ENCODE data around the gene TSSK2. TPM values are rescaled to one million over a fixed set of nuclear protein-coding genes. Genes with fewer than 3 reads are reported as not detected.

Gene TSSK2
- total and polyA plus RNA-seq, 8 donors = 0.67 TPM; not detected in 7

- Histone ChIP-seq H3K4me1 (peaks cover 26 to 78% of the 10 kb centered on the region in 2 donors), H3K27me3 (no peaks in the 10 kb centered on the region), H3K9me3 (no peaks in the 10 kb centered on the region), H3K36me3 (no peaks in the 10 kb centered on the region), H3K4me3 (no peak overlapping the region), H3K27ac (no peak overlapping the region)
- no peak for DNase-seq
- TF ChIP-seq CTCF (IDR thresholded peaks at IDR 0.05) = no peak
- ATAC-seq = no peak
- intact Hi-C loops (cut with DNase I) = no loop called here
Measured at GRCh38 chr22:19115628-19116027, 15.5 kb upstream of the TSSK2 start.

DNA sequence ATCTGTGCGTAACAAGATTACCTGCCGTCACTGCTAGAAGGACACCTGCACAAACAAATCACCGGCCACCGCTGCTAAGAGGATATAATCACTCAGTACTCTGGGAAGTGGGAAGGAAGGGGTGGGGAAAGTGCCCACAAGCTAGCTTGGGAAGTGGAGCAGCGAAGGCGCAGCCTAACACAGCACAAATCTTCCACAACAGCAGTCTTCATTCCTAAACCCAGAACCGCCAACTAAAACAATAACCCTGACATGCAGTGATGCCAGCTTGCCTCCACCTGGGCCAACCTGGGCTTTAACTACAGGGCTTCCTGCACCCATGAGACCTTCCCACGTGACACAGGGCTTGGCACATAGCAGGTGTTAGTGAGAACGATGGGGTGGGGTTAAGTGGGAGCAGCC, 14.0 kb upstream of the TSSK2 start:
- intact Hi-C loops (cut with DNase I) = no loop called here
- ATAC-seq (peak; percentile 34), DNase-seq (no peak)
- Histone ChIP-seq H3K4me3 (no peak overlapping the region), H3K9me3 (no peaks in the 10 kb centered on the region), H3K4me1 (peaks cover 31 to 74% of the 10 kb centered on the region in 2 donors), H3K27ac (peak overlapping the region in 1 of 2 donors; percentile 7), H3K36me3 (no peaks in the 10 kb centered on the region), H3K27me3 (no peaks in the 10 kb centered on the region)
- no peak for TF ChIP-seq CTCF (IDR thresholded peaks at IDR 0.05)

- Histone ChIP-seq H3K4me1 (peaks cover 31 to 82% of the 10 kb centered on the region in 2 donors), H3K9me3 (no peaks in the 10 kb centered on the region), H3K27ac (no peak overlapping the region), H3K36me3 (no peaks in the 10 kb centered on the region), H3K27me3 (no peaks in the 10 kb centered on the region), H3K4me3 (no peak overlapping the region)
- no peak for TF ChIP-seq CTCF (IDR thresholded peaks at IDR 0.05)
- DNase-seq (no peak), ATAC-seq (no peak)
- intact Hi-C loops (cut with DNase I) = no loop called here
Measured at GRCh38 chr22:19118329-19118880, 12.7 kb upstream of the TSSK2 start.

DNA sequence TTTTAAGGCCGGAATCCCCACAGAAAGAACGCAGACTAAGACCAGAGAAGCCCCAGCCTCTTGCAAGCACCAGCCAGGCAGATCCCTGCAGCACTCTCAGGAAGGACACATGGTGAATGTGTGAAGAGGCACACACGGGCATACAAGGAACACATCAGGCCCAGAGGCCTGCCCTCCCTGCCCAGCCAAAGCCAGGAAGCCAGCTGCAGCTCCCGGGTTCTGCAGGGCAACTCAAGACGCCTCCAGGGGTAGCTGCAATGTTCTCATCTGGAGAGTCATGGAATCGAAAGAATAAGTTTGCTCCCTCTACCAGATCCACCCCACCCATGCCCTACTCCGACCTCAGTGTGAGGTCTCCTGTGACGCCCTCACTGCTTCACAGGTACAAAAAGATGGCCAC, 11.2 kb upstream of the TSSK2 start:
- Histone ChIP-seq H3K27ac (no peak overlapping the region), H3K36me3 (no peaks in the 10 kb centered on the region), H3K9me3 (no peaks in the 10 kb centered on the region), H3K4me3 (no peak overlapping the region), H3K4me1 (peaks cover 31 to 73% of the 10 kb centered on the region in 2 donors), H3K27me3 (no peaks in the 10 kb centered on the region)
- ATAC-seq (no peak), DNase-seq (no peak)
- intact Hi-C loops (cut with DNase I) = no loop called here
- TF ChIP-seq CTCF (IDR thresholded peaks at IDR 0.05) = no peak

DNA sequence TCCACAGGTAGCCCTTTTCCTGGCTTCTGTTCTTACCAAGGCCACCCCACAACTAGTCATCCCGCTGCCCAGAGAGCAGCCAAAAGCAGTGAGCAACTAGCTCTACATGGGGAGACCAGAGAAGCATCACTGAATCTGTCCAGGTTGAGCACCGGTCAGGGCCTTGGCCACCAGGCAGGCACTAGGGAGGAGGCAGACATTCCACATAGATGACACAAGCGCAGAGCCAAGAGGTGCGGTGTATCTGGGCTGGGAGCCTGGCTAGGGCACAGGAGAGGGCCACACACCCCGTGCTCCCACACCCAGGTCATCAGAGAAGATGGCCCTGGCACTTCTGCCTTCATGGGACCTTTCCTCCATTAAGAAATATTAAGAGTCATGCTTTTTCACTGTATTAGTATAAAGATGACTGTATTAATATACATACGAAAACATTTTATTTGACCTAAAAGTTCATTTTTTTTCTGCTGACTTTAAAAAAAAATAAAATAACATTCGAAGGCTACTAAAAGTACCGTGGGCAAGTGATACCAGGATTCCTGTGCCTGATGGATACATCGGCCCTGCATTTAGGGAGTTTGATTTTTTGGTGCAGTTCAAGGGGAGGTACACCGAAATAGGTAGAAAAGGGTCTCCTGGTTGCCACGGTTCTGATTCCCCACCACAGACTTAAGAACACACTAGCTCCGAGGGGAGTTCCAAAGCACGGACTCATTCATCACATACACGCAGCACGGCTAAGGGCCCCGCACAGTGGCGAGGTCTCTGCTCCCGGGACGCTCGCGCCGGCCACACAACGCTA, 10.1 kb upstream of the TSSK2 start:
- Histone ChIP-seq H3K4me1 (peaks cover 31 to 62% of the 10 kb centered on the region in 2 donors), H3K4me3 (peak overlapping the region; percentile 82 to 91), H3K27ac (peak overlapping the region; percentile 90 to 92), H3K36me3 (no peaks in the 10 kb centered on the region), H3K9me3 (no peaks in the 10 kb centered on the region), H3K27me3 (no peaks in the 10 kb centered on the region)
- TF ChIP-seq CTCF (IDR thresholded peaks at IDR 0.05) = no peak
- ATAC-seq = peak; percentile 62
- intact Hi-C loops (cut with DNase I) = no loop called here
- peak in 2 of 4 donors; percentile 37 to 64 for DNase-seq

Measured in left lung (tissue), 10 donors.